Left kidney (tissue), 2 donors: ENCODE measurements around the gene CMC2. TPM values are rescaled to one million over a fixed set of nuclear protein-coding genes. Genes with fewer than 3 reads are reported as not detected.

Experiments used
- DNase-seq: peaks from one replicate; pipeline ENCODE4 v3.0.0-alpha.2; 2013
- polyA plus RNA-seq: library from polyadenylated mRNA; unstranded; fragments of 120-200 nt; gene quantifications from one replicate; pipeline ENCODE4 v1.2.1, GENCODE V29; 2013; ENCODE audit not compliant: insufficient read length

CMC2 gene
- polyA plus RNA-seq, 1 donor, result 72.8 TPM

- no peak for DNase-seq
Observed at GRCh38 chr16:81003610-81004460, 2.9 kb downstream of the CMC2 start.

DNA sequence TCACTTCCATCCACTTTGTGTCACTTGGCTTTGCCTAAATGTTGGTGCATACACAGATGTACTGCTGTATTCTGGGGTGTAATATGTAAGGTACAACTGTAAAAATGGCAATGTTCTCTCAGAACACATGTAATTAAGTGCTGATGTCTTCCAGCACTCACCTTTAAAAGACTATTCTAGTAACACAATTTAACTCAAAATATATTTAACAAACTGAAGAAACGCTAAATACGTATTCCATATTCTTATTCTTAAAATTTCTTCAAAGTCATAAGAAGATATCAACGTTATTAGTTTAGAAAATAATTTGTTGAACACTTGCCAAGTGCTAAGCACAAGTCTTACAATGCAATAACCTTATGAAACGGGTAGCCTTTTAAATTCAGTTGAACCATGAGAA, 3.6 kb downstream of the CMC2 start:
- no peak for DNase-seq

DNA sequence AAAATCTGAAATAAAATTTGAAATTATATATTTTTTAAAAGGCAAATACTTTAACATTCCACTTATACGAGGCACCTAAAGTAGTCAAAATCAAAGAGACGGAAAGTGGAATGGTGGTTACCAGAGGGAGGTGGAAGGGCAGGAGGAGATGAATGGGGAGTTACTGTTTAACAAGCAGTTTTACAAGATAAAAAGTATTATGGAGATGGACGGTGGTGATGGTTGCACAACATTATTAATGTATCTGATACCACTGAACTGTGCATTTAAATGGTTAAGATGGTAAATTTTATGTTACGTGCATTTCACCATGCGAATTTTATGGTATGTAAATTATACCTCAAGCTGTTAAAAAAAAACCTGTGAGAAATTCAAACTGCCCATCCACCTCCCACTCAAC, 5.4 kb downstream of the CMC2 start:
- no peak for DNase-seq

- no peak for DNase-seq
Observed at GRCh38 chr16:81000873-81001272, 5.8 kb downstream of the CMC2 start.

DNA sequence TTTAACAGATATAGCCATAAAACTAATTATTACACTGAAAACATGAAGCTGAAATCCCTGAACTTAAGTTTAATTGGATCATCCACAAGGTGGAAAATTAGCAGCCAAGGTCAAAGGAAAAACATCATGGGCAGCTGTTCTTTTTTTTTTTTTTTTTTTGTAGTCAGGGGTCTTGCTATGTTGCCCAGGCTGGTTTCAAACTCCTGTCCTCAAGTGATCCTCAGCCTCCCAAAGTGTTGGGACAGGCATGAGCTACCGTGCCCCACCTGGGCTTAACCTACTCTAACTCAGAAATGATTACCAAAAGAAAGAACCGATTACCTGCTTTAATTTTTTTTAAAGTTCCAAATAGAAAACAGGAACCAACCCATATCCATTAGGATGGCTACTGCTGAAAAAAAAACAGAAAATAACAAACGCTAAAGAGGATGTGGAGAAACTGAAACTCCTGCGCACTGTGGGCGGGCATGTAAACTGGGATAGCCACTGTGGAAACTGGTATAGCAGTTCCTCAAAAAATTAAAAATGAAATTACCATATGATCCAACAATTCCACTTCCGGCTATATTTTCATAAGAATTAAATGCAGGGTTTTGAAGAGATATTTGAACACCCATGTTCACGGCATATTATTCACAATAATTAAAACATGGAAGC, 8.6 kb downstream of the CMC2 start:
- no peak for DNase-seq

DNA sequence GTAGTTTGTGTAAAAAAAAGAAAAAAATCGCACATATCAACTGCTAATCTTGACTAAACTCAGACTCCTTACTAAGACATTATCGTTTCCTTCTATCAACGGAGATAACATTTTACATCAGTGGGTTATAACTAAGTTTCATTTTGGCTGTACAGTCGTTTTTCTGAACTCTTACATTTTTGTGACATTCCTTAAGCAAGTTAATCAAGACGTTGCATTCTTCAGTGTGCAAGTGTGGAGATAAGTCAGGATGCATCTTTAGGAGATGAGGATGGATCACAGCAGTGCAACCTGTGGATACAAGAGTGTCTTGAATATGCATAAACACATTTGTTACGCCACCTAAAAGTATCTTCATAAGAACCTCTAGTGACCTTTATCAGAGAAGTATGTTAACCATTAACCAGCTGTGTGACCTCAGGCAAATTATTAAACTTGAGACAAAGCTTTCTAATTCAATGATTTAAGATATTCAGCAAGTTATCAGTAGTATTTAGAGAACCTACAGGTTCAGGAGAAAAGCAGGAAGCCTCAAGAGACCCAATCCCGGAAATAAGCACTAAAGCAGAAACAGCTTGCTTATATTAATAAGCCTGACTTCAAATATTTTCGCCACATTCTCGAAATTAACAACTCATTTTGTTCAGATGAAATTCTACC, 9.4 kb downstream of the CMC2 start:
- DNase-seq, result peak; percentile 13

GRCh38 chr16:80996688-80997138, 10.0 kb downstream of the CMC2 start:
- peak; percentile 46 for DNase-seq

DNA sequence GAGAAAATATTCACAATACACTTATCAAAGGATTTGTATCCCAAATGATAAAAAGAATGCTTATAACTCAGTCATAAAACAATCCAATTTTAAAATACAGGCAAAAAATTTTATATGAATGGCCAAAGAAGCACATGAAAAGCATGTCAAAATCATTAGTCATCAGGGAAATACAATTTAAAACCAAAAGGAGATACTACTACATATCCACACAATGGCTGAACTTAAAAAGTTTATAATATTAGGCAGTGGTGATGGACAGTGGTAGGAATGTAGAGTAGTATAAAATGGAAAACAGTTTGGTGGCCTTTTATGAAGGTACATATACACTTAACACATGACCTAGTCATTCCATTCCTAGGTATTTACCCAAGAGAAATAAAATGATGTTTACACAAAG, 12.2 kb downstream of the CMC2 start:
- DNase-seq, result no peak

GRCh38 chr16:80993834-80994233, 12.9 kb downstream of the CMC2 start:
- no peak for DNase-seq

GRCh38 chr16:80993307-80993706, 13.4 kb downstream of the CMC2 start:
- no peak for DNase-seq

DNA sequence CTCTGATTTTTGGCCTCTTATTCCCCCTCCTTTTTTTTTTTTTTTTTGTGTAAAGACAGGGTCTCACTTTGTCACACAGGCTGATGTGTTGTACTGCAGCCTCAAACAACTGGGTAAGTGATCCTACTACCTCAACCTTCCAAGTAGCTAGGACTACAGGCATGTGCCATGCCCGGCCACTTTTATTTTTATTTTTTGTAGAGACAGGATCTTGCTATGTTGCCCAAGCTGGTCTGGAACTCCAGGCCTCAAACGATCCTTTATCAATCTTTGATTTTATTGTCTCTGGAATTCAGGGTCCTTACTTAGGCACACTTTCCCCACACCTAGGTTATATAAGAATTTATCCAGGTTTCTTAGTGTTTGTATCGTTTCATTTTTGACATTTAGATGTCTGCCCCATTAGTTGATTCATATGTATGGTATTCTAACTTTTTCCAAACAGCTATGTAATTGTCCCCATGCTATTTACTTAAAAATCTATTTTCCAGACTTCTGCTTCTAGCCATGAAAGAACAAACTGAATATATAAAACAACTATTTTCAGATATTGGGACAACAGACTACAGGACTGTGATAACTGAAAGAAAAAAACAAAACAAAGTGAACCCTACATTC, 13.9 kb downstream of the CMC2 start:
- DNase-seq, result no peak

DNA sequence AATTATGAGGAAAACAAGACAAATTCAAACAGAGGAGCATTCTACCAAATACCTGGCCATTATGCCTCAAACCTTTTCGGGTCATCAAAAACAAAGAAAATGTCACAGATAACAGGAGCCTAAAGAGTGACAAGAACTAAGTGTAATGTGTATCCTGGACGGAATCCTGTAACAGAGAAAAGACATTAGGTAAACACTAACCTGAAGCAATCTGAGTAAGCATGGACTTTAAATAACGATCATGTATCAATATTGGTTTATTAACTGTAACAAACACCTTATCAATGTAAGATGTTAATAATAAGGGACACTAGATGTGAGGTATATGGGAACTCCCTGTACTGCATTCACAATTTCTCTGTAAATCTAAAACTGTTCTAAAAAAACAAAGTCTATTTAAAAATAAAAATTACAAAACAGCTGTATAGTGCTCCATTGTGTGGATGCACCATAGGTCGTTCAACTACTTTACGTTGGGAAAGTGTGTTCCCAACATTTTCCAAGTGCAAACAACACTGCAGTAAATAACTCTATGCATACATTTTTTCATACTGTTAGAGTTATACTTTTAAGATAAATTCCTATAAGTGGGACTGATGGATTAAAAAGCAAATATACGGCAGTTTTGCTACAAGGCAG, 14.8 kb downstream of the CMC2 start:
- DNase-seq, result no peak

GRCh38 chr16:80990978-80991377, 15.7 kb downstream of the CMC2 start:
- no peak for DNase-seq

DNA sequence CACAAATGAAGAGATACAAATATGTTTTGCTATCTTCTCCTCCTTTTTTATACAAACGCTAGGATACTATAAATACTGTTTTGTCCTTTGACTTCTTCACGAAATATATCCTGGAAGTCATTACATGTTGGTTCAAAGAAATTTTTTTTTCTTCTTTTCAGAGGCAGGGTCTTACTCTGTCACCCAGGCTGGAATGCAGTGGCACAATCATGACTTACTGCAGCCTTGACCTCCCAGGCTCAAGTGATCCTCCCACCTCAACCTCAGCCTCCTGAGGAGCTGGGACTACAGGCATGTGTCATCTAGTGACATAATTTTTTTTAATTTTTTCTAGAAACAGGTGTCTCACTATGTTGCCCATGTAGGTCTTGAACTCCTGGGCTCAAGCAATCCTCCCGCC, 16.1 kb downstream of the CMC2 start:
- DNase-seq, result no peak

- no peak for DNase-seq
Observed at GRCh38 chr16:80989801-80990200, 16.9 kb downstream of the CMC2 start.

- DNase-seq, result no peak
Observed at GRCh38 chr16:80988756-80989155, 17.9 kb downstream of the CMC2 start.

GRCh38 chr16:80986557-80986956, 20.1 kb downstream of the CMC2 start:
- DNase-seq, result no peak

DNA sequence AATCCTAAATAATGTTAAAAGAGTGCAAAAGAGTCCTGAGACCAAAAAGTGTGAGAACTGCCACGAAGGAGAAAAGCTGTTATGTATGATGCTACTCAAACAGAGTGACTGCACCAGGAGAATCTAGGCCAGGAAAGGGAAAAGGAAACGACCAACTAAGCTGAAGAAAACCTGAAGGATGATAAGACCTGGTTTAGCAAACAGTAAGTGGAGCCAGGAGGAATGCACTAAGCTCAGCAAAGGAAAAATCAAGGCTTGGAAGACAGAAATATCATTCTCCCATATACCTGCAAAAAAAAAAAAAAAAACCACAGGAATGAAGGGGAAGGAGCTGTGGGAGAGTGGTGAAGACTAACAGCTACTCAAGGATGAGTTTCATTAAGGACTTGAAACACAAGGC, 21.1 kb downstream of the CMC2 start:
- no peak for DNase-seq

DNA sequence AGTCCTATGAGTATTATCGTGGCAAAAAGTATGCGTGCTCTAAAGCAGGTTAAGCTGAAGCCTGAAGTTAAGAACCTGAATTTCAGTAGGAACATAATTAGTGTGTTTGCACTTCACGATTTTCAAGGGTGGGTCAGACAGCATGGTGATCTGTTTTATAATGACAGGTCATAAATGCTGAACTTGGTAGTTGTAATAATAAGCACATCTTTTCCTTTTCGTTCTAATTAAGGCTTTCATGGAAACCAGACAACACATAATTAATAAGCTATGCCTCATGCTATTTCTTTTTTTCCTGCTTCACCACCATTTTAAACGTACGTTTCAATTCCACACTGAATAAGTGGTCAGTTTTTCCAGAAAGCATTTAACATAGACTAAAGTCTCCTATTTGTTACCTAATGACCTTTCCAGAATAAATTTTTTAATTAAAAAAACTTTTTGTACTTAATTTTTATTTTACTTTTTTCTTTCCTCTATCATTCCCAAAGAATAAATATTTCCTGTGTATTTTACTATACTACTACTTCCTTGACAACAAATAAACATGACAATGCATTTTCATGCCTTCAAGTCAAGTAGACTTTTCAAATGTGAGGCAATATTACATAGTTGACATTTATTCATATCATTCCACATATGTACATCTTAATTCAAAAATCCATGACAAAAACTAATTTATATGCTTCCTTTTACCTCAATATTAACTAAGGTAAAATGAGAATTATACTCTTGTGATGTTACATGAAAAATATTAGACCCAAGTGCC, 22.4 kb downstream of the CMC2 start:
- DNase-seq, result no peak

DNA sequence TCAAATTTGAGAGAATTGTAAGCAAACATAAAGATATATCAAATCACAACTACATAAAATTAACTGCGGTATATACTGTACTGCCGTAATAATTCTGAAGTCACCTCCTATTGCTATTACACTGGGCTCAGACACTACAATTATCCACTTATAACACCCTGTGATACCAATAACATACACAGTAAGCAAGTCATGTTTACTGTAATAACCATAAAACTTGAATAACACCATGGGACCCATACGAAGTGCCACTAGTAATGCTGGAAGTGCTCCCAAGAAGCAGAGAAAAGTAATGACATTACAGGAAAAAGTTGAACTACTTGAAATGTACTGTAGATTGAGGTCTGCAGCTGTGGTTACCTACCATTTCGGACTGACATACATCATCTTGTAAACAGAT, 24.0 kb downstream of the CMC2 start:
- DNase-seq, result no peak

DNA sequence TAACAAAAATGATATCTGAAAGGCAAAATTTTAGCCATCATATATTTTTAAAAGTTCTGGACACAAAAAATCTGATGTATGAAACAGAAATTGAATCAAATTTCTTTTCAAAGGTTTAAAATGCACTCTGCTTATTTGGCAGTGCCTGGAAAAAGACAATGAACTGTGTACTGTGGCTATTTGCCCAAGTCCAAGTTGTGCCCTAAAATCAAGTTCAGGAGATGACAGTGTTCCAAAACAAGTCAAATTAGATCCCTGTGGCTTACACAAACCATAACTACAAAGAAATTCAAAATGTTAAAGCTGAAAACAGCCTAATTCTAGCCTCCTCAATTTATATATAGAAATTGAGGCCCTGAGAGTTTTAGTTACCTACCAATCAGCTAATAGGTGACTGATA, 25.6 kb downstream of the CMC2 start:
- no peak for DNase-seq
